ENCODE measurements around the gene GJA4. TPM values are rescaled to one million over a fixed set of nuclear protein-coding genes. Genes with fewer than 3 reads are reported as not detected.

Gene GJA4
- total and polyA plus RNA-seq, 2 of the 13 experiments (the other 11 are each of a cell fraction or from before 2014, with no cell fraction given), result not detected

GRCh38 chr1:34768856-34769255, 23.9 kb upstream of the GJA4 start:
- BruUV-seq (replicated peaks), result no TSS peak
- Histone ChIP-seq H3K36me3 (replicated peaks in 1 of 2; ENCODE audit: control insufficient read depth in 1 of 2, insufficient read depth in 2 of 2, low read length in 2 of 2) (no peaks in the 10 kb centered on the region), H3K4me3 (replicated peaks in 1 of 3; ENCODE audit: insufficient read depth in 1 of 3, low read depth in 2 of 3, low read length in 3 of 3) (no peak overlapping the region), H3K4me1 (ENCODE audit: insufficient read depth, low read length) (no peaks in the 10 kb centered on the region), H3K9me3 (ENCODE audit: low read length) (no peaks in the 10 kb centered on the region), H4K20me1 (ENCODE audit: insufficient read depth, low read length) (no peaks in the 10 kb centered on the region), H3K9ac (ENCODE audit: insufficient read depth, low read depth, low read length) (no peak overlapping the region), H2AFZ (ENCODE audit: low read length) (no peak overlapping the region), H3K27me3 (ENCODE audit: control insufficient read depth in 1 of 2, insufficient read depth in 2 of 2, low read length in 2 of 2) (peaks cover 0 to 10% of the 10 kb centered on the region in 2 experiments; a peak in 2 of 5 replicates), H3K4me2 (ENCODE audit: low read depth, low read length) (no peak overlapping the region), H3K27ac (ENCODE audit: extremely low read length, insufficient read depth, low read length) (no peak overlapping the region), H3K79me2 (ENCODE audit: insufficient read depth, low read length) (no peaks in the 10 kb centered on the region)
- ATAC-seq (no peak), FAIRE-seq (no peak), DNase-seq (ENCODE audit: low spot score) (no peak)
- in situ Hi-C loops (cut with HindIII; ENCODE audit: extremely low pct_ligation_motif_present, low pct_unique_long_range_greater_than_20kb), result no loop called here
- CTCF ChIA-PET (ENCODE audit: low intra/inter-chr PET ratio, low total read pairs), result no interaction called here
- intact Hi-C loops (cut with micrococcal nuclease; ENCODE audit: unreplicated experiment), result no loop called here
- POLR2A ChIA-PET, result no interaction called here
- under 1% methylated on average over 3 of the region's 3 CpGs for WGBS (ENCODE audit: low lambda C conversion rate)
- TF ChIP-seq SATB2 (CRISPR knock-in tag; IDR thresholded peaks at IDR 0.05) (no peak), ZNF121 (CRISPR knock-in tag; IDR thresholded peaks at IDR 0.05) (no peak), ZNF777 (CRISPR knock-in tag; IDR thresholded peaks at IDR 0.05) (no peak), ZMYM4 (CRISPR knock-in tag; IDR thresholded peaks at IDR 0.05) (no peak), ZFYVE20 (CRISPR knock-in tag; IDR thresholded peaks at IDR 0.05; ENCODE audit: borderline replicate concordance, low read depth) (no peak), SALL1 (CRISPR knock-in tag; IDR thresholded peaks at IDR 0.05) (no peak), KIAA2018 (CRISPR knock-in tag; IDR thresholded peaks at IDR 0.05; ENCODE audit: borderline replicate concordance) (no peak), RORA (CRISPR knock-in tag; IDR thresholded peaks at IDR 0.05) (no peak), ZNF343 (CRISPR knock-in tag; IDR thresholded peaks at IDR 0.05) (no peak), E2F1 (CRISPR knock-in tag; IDR thresholded peaks at IDR 0.05) (no peak), MAF1 (CRISPR knock-in tag; IDR thresholded peaks at IDR 0.05; ENCODE audit: borderline replicate concordance) (no peak), SRY (CRISPR knock-in tag; IDR thresholded peaks at IDR 0.05) (no peak), ZFP1 (CRISPR knock-in tag; IDR thresholded peaks at IDR 0.05) (no peak), EP300 (IDR thresholded peaks at IDR 0.05; ENCODE audit: low read depth in 2 of 2, low read length in 2 of 2) (no peak), EP300 (CRISPR knock-in tag; IDR thresholded peaks at IDR 0.05; ENCODE audit: borderline replicate concordance) (no peak), ZNF75D (CRISPR knock-in tag; IDR thresholded peaks at IDR 0.05; ENCODE audit: borderline replicate concordance) (no peak)

Data from HepG2 (cell line).